HG02759 (cell line): ENCODE data around the gene CLDN22.

ENCODE experiments used
- ATAC-seq: cut with Tn5 transposase; IDR thresholded peaks from one replicate; pipeline ENCODE4 v1.9.1; 2021; ENCODE audit warnings: mild to moderate bottlenecking, moderate library complexity; ENCODE audit not compliant: unreplicated experiment

The CLDN22 gene

GRCh38 chr4:183285886-183286285, 34.2 kb downstream of the CLDN22 start:
- ATAC-seq = no peak

- no peak for ATAC-seq
Observed at GRCh38 chr4:183284965-183285364, 35.1 kb downstream of the CLDN22 start.

GRCh38 chr4:183284258-183284785, 35.8 kb downstream of the CLDN22 start:
- ATAC-seq = no peak

GRCh38 chr4:183276106-183276505, 44.0 kb downstream of the CLDN22 start:
- ATAC-seq = no peak

GRCh38 chr4:183272384-183272783, 47.7 kb downstream of the CLDN22 start:
- no peak for ATAC-seq

- no peak for ATAC-seq
Observed at GRCh38 chr4:183268556-183268955, 51.5 kb downstream of the CLDN22 start.
